Muscle layer of duodenum (tissue), 2 donors: Measurements from ENCODE around the gene CR1.

Source experiments
- H3K27ac ChIP-seq: one replicate; pipeline ENCODE4 v1.7.0; 2013; ENCODE audit warnings: mild to moderate bottlenecking, low read length
- H3K27me3 ChIP-seq: one replicate; pipeline ENCODE4 v1.7.0; 2013; ENCODE audit warnings: low read depth, mild to moderate bottlenecking, control low read depth, low read length
- H3K36me3 ChIP-seq, 2 donors: one replicate each; pipeline ENCODE4 v1.7.0; 2013; ENCODE audit warnings: low read length in 2 of 2, control low read depth in 1 of 2, mild to moderate bottlenecking in 1 of 2; ENCODE audit not compliant: insufficient read depth in 2 of 2, control insufficient read depth in 1 of 2
- H3K4me1 ChIP-seq, 2 donors: one replicate each; pipeline ENCODE4 v1.7.0; 2013; ENCODE audit warnings: low read length in 2 of 2, mild to moderate bottlenecking in 2 of 2, control low read depth in 1 of 2, moderate library complexity in 1 of 2; ENCODE audit not compliant: insufficient read depth in 2 of 2, control insufficient read depth in 1 of 2
- H3K4me3 ChIP-seq, 2 donors: one replicate each; pipeline ENCODE4 v1.7.0; 2013; ENCODE audit warnings: low read length in 2 of 2, low read depth in 1 of 2, mild to moderate bottlenecking in 1 of 2
- H3K9me3 ChIP-seq, 2 donors: one replicate each; pipeline ENCODE4 v1.7.0; 2013; ENCODE audit warnings: low read length in 2 of 2, control low read depth in 1 of 2, mild to moderate bottlenecking in 1 of 2; ENCODE audit not compliant: control insufficient read depth in 1 of 2
- donor health status: healthy.

The CR1 gene

DNA sequence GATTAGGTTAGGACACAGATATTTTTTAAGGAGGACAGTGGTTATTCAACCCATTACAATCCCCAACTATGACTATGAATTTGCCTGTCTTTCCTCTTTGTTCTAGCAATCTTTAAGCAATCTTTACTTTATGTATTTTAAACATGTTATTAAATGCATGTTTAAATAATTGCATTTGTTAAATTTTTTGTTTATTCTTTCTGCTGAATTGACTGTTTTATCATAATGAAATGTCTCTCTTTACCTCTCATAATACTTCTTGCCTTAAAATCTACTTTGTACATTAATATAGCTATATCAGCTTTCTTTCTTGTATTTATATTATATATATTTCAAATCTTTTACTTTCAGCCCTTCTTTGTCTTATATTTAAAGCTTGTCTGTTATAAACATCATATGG lies 195.1 kb downstream of the CR1 start:
- Histone ChIP-seq H3K9me3 (no peaks in the 10 kb centered on the region), H3K4me1 (no peaks in the 10 kb centered on the region), H3K27ac (no peak overlapping the region), H3K4me3 (no peak overlapping the region), H3K27me3 (no peaks in the 10 kb centered on the region), H3K36me3 (no peaks in the 10 kb centered on the region)
